NCI-H128 (cell line): ENCODE measurements around the gene OR6N2.

Source experiments
- DNase-seq: peaks from one replicate; lab custom pipeline; 2025; ENCODE audit not compliant: unreplicated experiment; lab: John Stamatoyannopoulos, UW

OR6N2 gene

DNA sequence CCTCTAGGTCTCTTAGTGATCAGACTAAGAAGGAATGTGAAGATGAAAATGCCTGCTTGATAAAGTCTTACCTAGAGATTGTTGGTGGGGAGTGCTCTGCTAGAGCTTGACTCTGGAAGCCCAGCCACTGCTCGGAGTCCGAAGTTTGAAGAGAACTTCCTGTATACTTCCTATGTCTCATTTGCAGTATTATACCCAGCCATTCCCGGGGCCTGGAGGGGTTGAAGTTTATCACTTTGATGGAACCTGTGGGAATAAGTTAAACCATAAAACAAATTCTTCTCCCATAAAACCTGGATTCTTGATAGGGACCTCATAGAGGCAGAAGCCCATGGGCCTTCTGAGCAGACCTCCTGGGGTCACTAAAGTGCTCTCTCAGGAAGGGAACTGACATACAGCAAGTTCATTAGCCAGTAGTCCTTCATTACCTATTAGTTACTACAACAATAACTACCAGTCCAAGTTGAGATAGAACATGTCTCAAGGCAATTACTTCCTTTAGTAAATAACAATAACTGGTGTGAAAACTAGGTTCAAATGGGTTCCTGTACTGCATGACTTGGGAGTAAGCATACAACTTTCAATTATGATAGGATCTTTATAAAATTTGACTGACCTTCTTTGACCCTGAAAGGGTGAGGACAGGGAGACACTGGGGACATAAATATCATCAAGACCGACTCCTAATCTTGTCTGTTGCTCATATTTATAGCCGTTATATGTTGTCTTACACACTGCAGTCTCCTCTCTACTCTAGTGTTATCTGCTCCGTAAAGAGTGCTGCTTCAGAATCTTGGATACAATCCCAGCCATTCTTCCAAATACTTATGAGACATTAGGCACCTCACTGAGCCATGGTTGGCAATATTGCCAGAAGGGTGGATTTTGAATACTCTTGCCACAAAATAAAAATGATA is 8.8 kb downstream of the OR6N2 start, which contains the start of gene OR6N1:
TSS of gene OR6N1 (minus strand) at position 246 of the 917 bp plus-strand sequence. CDS start 5,513 bp downstream, outside the sequence.
- DNase-seq, result no peak

DNA sequence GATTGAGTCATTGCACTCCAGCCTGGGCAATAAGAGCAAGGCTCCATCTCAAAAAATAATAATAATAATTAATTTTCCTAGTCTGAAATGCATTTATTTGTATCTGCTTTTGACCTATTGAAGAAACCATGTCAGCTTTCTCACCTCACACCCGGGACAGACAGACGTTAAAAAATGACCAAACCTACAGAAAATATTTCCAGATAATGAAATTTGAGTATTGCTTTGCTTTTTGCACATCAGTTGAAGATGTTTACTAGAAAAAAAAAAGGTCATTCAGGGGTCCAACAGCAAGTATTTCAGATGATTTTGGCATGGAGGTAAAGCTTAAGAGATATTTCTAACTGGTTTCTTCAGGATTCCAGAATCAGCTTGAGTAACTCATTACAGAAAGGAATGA is 26.6 kb downstream of the OR6N2 start, which contains the start of gene OR6K6:
TSS of gene OR6K6 (plus strand) at position 301 of the 400 bp plus-strand sequence. CDS start 168 bp downstream, outside the sequence.
- no peak for DNase-seq

DNA sequence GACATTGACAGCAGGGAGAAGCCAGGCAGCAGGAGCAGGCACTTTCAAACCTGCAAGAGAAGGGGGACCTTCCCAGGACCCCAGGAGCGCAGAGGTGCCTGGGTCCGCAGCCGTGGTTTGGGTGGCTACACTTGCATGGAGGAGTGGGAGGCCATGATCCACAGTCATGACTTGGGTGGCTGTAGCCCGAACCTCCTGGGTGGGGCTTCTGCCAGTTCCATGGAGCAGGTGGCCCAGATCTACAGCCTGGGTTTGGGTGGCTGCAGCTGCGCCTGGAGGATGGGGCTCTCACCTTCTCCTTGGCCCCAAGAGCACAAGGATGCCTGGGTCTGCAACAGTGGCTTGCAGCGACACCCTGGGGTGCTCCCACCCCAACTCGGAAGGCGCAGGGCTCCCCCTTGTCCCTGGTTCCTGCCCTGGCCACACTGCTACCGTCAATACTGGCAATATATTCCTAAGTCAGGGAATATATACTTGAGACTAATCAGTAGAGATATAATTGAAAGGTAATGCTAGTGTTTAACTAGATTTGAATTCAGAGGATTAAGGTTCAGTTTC is 28.8 kb downstream of the OR6N2 start:
- no peak for DNase-seq

DNA sequence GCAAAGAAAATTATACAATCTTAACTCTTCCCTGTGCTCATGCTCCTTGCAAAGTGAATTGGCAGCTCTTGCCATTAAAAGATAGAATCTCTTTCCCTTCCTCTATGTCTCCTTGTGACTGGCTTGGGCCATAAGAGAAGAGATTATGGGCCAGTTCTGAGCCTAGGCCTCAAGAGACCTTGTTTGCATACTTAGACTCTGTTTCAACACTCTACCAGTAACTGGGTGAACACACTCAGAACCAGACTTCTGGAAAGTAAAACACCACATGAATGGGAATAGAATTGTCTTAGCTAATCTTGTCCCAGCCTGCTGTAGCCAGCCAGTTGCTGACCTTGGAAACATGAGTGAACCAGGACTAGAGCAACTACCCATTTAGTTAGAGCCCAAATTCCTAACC is 45.2 kb downstream of the OR6N2 start:
- DNase-seq, result no peak

DNA sequence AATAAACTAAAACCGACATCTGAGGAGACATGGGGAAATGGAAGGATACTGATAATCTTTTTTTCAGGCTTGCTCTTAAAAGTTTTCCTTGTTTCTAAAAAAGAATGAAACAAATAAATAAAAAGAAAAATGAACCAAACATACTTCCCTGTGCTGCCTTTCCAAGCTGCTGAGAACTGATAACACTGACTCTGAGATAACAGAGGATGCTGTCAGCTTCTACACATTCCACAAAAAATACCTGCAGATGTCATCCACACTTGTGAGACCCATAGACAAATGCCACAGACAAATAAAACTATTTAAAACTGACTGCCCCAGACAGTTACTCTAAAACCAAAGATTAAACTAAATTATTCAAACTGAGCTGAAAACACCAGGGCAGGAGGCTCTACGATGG is 48.5 kb downstream of the OR6N2 start:
- no peak for DNase-seq

DNA sequence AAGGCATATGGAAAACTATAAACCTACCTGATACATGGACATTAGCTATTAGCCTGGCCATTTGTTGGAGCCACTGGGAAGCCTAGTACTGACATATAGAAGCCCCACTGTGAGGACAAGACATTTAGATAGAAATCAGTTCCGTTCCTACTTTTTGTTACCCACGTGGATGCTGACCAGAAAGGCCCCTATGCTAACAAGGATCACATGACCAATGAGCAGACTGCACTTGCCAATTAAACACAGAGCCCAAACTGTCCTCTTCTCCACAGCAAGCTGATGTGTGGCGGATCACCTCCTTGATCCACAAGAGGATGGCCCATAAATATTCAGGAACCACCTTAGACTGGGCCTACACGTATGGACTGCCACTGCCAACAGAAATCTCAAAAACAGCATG is 49.3 kb downstream of the OR6N2 start:
- no peak for DNase-seq

DNA sequence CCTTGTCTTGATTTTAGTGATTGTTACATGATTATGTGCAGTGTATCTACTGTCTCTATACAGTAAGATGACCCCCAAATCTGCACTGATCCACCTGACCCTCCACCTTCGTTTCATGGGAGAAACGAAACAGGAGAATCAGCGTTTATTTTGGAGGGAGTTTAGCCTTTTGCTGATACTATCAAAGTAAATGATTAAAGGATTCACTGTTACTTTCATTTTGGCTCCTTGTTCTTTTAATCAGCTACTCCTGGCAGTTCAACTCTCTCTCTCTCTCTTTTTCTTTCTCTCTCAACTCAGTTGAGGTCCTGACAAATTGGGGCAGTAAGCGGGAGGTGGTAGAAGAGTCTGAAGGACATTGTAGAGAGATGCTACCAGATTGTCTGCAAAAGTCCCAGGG is 50.6 kb downstream of the OR6N2 start:
- no peak for DNase-seq

DNA sequence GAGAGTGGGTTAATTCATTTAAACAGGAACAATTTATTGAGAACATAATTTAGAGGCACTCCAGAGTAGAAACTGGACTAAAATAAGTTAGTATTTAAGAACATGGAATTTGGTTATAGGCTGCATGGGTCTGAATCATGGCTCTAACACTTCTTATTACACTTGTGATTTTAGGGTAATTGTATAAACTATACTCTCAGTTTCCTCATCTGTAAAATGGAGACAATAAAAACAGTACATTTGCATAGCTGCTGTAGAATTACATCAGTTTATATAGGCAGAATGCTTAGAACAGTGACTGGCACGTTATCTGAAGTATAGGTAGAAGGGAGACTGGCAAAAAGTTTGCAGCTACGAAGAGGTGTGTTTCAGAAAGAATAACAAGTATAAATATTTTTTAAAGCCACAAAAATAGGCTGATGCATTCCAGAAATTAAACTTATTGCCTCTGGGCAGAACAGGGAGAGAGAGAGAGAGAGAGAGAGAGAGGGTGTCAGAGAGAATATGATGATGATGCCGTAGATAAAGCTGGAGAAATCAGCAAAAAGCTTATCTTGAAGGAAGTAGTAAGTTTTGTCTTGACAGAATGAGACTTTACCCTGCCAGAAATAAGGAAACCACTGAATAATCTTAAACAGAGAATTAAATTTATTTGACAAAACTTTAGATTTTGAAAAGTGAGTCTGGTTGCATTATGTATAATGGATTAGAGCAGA is 52.3 kb downstream of the OR6N2 start:
- DNase-seq, result no peak

DNA sequence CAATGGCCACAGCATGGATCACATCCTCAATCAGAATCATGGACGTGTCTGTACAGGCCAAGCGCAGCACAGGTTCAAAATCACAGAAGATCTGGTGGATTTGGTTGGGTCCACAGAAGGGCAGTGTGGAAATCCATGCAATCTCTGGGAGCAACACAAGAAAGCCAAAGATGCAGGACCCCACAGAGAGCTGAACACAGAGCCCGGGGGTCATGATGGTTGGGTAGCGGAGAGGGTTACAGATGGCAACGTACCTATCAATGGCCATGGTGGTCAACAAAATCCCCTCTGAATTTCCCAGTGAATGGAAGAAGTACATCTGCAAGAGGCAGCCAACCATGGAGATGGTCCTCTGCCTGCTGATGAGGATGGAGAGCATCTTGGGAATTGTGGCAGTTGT is 56.6 kb downstream of the OR6N2 start:
- DNase-seq, result no peak
